ENCODE results near the gene KAZN.

Gene KAZN

DNA sequence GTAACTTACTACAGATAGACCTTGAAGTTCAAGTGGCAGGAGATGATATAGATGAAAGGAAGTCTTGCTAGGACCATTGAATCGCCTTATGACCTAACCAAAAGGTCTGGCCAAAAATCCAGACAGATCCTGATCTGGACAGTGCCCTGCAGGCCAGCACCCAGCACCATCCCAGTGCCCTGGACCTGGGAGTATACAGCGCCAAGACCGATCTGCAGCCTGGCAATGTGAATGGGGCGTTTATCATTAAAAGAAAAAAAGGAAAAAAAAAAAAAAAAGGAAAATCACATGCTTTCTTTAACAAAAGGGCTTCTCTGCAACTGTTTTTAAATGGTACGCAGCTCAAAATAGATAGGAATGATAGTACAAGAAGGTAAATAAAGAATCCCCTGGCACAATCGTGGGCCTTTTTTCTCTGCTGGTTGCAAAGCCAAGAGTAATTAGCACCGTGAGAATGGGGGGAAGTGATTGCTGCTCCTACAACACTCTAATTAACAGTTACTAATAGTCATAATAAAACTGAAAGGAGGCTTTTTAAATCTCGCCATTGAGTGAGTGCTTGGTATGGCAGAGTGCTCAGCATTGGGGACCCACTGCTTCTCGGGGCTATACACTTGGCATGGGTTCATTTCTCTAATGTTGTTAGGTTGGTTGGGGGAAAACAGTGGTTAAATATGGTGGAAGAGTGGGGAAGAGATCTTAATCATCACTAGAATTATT is 146.7 kb downstream of the KAZN start (continued):
- TF ChIP-seq ZFHX2 (tag by site-specific recombination; conservative IDR thresholded peaks at IDR 0.05), result no peak
- no peak for TF ChIP-seq ZNF518A (tag by site-specific recombination; conservative IDR thresholded peaks at IDR 0.05; ENCODE audit: low read depth)
- TF ChIP-seq ZNF211 (tag by site-specific recombination; IDR thresholded peaks at IDR 0.05; ENCODE audit: low read depth), result no peak

GRCh38 chr1:14745789-14746188 is 147.3 kb downstream of the KAZN start:
- Histone ChIP-seq H3K4me3 (ENCODE audit: low read depth, low read length) (no peak overlapping the region), H3K4me1 (ENCODE audit: control insufficient read depth, insufficient read depth, low read length) (no peaks in the 10 kb centered on the region), H3K27ac (ENCODE audit: extremely low read depth, low read depth, low read length) (no peak overlapping the region), H3K9me3 (ENCODE audit: control insufficient read depth, insufficient read depth, low read depth, low read length) (no peaks in the 10 kb centered on the region), H3K36me3 (ENCODE audit: control insufficient read depth in 2 of 2, insufficient read depth in 1 of 2, low read length in 2 of 2) (no peaks in the 10 kb centered on the region)
- POLR2A ChIA-PET, result no interaction called here
- TF ChIP-seq INSM2 (tag by site-specific recombination; IDR thresholded peaks at IDR 0.05) (no peak), ZNF426 (tag by site-specific recombination; IDR thresholded peaks at IDR 0.05) (no peak), ZBTB20 (tag by site-specific recombination; IDR thresholded peaks at IDR 0.05) (no peak), ZNF24 (tag by site-specific recombination; IDR thresholded peaks at IDR 0.05) (no peak), ZNF585B (tag by site-specific recombination; IDR thresholded peaks at IDR 0.05) (no peak), ZNF654 (tag by site-specific recombination; IDR thresholded peaks at IDR 0.05; ENCODE audit: low read depth) (no peak), ZNF830 (tag by site-specific recombination; IDR thresholded peaks at IDR 0.05; ENCODE audit: low read depth) (no peak), ZNF639 (tag by site-specific recombination; IDR thresholded peaks at IDR 0.05) (no peak)
- CTCF ChIA-PET, result interaction anchor here (1.0 kb wide), 1 partner anchor 15 kb away, joined by 3 read pairs; no protein-coding TSS in a partner anchor

GRCh38 chr1:14746393-14746792 is 147.9 kb downstream of the KAZN start:
- H3K36me3 ChIP-seq (ENCODE audit: control insufficient read depth in 2 of 2, insufficient read depth in 1 of 2, low read length in 2 of 2), result no peaks in the 10 kb centered on the region
- TF ChIP-seq ZNF341 (tag by site-specific recombination; IDR thresholded peaks at IDR 0.05; ENCODE audit: low read depth) (no peak), ZNF280C (tag by site-specific recombination; IDR thresholded peaks at IDR 0.05) (no peak), ZNF292 (tag by site-specific recombination; IDR thresholded peaks at IDR 0.05; ENCODE audit: borderline replicate concordance, low read depth) (no peak), KLF9 (tag by site-specific recombination; IDR thresholded peaks at IDR 0.05; ENCODE audit: low read depth) (no peak), ZNF24 (tag by site-specific recombination; IDR thresholded peaks at IDR 0.05) (no peak), TSHZ1 (tag by site-specific recombination; IDR thresholded peaks at IDR 0.05; ENCODE audit: borderline replicate concordance) (no peak), ZNF248 (tag by site-specific recombination; IDR thresholded peaks at IDR 0.05) (no peak), SP2 (tag by site-specific recombination; IDR thresholded peaks at IDR 0.05) (no peak), ZNF37A (tag by site-specific recombination; IDR thresholded peaks at IDR 0.05) (no peak)
- no peaks in the 10 kb centered on the region for H3K4me1 ChIP-seq (ENCODE audit: control insufficient read depth, insufficient read depth, low read length)
- H3K27ac ChIP-seq (ENCODE audit: extremely low read depth, low read depth, low read length), result no peak overlapping the region
- H3K9me3 ChIP-seq (ENCODE audit: control insufficient read depth, insufficient read depth, low read depth, low read length), result no peaks in the 10 kb centered on the region
- ChIA-PET POLR2A (no interaction called here), CTCF (no interaction called here)
- no peak overlapping the region for H3K4me3 ChIP-seq (ENCODE audit: low read depth, low read length)

Measured in HEK293 (cell line).